Measurements from ENCODE around the gene ARID1B.

DNA sequence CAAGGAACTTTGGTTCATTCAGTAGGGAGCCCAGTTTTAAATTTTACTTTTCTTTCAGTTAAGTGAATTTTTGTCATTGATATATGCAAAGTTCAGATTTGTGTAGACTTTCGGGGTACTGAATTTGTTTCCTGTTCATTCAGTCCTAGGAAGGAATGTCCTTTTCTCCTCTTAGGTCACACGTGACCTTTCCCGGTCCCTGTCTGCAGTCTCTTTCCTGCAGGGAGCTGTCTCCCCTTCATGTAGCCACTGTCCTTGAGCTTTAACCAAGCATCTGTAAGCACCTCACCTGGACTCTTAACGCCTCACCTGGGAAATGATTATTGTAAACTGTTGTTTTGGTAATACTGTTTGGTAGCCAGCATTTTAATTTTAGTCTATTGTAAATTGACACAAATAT lies 190.7 kb downstream of the ARID1B start:
- TF ChIP-seq, protein P1, sequence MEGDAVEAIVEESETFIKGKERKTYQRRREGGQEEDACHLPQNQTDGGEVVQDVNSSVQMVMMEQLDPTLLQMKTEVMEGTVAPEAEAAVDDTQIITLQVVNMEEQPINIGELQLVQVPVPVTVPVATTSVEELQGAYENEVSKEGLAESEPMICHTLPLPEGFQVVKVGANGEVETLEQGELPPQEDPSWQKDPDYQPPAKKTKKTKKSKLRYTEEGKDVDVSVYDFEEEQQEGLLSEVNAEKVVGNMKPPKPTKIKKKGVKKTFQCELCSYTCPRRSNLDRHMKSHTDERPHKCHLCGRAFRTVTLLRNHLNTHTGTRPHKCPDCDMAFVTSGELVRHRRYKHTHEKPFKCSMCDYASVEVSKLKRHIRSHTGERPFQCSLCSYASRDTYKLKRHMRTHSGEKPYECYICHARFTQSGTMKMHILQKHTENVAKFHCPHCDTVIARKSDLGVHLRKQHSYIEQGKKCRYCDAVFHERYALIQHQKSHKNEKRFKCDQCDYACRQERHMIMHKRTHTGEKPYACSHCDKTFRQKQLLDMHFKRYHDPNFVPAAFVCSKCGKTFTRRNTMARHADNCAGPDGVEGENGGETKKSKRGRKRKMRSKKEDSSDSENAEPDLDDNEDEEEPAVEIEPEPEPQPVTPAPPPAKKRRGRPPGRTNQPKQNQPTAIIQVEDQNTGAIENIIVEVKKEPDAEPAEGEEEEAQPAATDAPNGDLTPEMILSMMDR (conservative IDR thresholded peaks at IDR 0.05; ENCODE audit: low read length) = no peak
- no peak for TF ChIP-seq EZH2phosphoT487 (IDR thresholded peaks at IDR 0.05; ENCODE audit: borderline replicate concordance, low read depth, low read length)

Data from OCI-LY7 (cell line).